ENCODE measurements around the gene TNC.

The TNC gene

GRCh38 chr9:115025721-115026120 lies 92.2 kb downstream of the TNC start:
- Histone ChIP-seq H3K4me1 (ENCODE audit: control insufficient read depth in 1 of 2, insufficient read depth in 2 of 2, low read length in 2 of 2) (peaks cover 0 to 8% of the 10 kb centered on the region in 2 donors), H3K27ac (ENCODE audit: low read length) (no peak overlapping the region), H3K36me3 (ENCODE audit: control insufficient read depth in 1 of 2, insufficient read depth in 2 of 2, low read length in 2 of 2) (peaks cover 30 to 67% of the 10 kb centered on the region in 2 donors), H3K4me3 (ENCODE audit: low read depth in 1 of 2, low read length in 2 of 2) (no peak overlapping the region), H3K27me3 (ENCODE audit: low read depth, low read length) (no peaks in the 10 kb centered on the region), H3K9me3 (ENCODE audit: control insufficient read depth in 1 of 2, low read length in 2 of 2) (no peaks in the 10 kb centered on the region)

GRCh38 chr9:115024925-115025535 lies 92.9 kb downstream of the TNC start:
- peaks cover 0 to 8% of the 10 kb centered on the region in 2 donors for H3K4me1 ChIP-seq (ENCODE audit: control insufficient read depth in 1 of 2, insufficient read depth in 2 of 2, low read length in 2 of 2)
- H3K27me3 ChIP-seq (ENCODE audit: low read depth, low read length) = no peaks in the 10 kb centered on the region
- H3K4me3 ChIP-seq (ENCODE audit: low read depth in 1 of 2, low read length in 2 of 2) = no peak overlapping the region
- peaks cover 24 to 61% of the 10 kb centered on the region in 2 donors for H3K36me3 ChIP-seq (ENCODE audit: control insufficient read depth in 1 of 2, insufficient read depth in 2 of 2, low read length in 2 of 2)
- H3K9me3 ChIP-seq (ENCODE audit: control insufficient read depth in 1 of 2, low read length in 2 of 2) = no peaks in the 10 kb centered on the region
- no peak overlapping the region for H3K27ac ChIP-seq (ENCODE audit: low read length)

GRCh38 chr9:115022760-115023434 lies 95.1 kb downstream of the TNC start:
- Histone ChIP-seq H3K4me1 (ENCODE audit: control insufficient read depth in 1 of 2, insufficient read depth in 2 of 2, low read length in 2 of 2) (peaks cover 0 to 11% of the 10 kb centered on the region in 2 donors), H3K36me3 (ENCODE audit: control insufficient read depth in 1 of 2, insufficient read depth in 2 of 2, low read length in 2 of 2) (peaks cover 17 to 57% of the 10 kb centered on the region in 2 donors), H3K27me3 (ENCODE audit: low read depth, low read length) (no peaks in the 10 kb centered on the region), H3K9me3 (ENCODE audit: control insufficient read depth in 1 of 2, low read length in 2 of 2) (no peaks in the 10 kb centered on the region), H3K27ac (ENCODE audit: low read length) (no peak overlapping the region), H3K4me3 (ENCODE audit: low read depth in 1 of 2, low read length in 2 of 2) (no peak overlapping the region)

DNA sequence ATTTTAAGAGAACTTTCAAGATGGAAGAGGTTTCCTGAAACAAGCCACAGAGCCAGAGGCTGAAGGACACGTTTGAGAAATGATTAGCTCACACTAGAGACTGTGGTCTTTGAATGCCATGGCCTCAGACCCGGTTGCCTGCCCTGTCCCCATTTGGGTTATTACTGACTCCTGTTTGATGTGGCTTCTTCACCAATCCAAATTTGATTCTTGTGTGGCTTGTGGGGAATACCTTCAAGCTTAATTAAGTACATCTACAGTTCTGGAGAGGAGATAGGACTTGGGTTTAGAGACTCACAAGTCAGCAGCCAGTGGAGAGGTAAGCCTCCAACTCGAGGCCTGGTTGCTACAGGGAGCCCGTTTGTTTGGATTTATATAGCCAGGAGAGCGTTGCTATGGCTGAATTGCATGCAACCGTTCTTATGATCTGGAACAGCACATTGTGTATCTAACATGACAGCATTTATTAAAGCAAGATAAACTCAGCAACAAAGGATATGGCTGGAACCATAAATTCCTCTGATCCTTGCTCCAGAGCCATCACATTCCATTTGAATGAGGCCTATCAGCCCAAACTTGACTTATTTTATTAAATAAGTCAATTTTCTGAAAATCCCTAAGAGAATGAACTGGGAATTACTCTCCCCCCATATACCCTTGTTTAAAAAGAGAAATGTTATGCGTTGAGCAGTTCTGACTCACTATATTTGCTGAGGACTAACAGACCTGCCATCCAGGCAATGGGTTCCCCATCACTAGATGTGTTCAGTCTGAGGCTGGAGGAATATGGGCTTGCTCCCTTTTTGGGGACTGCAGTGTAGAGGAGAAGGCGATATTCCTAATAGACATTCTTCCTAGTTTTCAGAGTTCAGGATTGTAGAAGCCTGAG lies 99.2 kb downstream of the TNC start:
- Histone ChIP-seq H3K4me1 (ENCODE audit: control insufficient read depth in 1 of 2, insufficient read depth in 2 of 2, low read length in 2 of 2) (peaks cover 0 to 20% of the 10 kb centered on the region in 2 donors), H3K9me3 (ENCODE audit: control insufficient read depth in 1 of 2, low read length in 2 of 2) (no peaks in the 10 kb centered on the region), H3K27ac (ENCODE audit: low read length) (peak overlapping the region; percentile 62), H3K36me3 (ENCODE audit: control insufficient read depth in 1 of 2, insufficient read depth in 2 of 2, low read length in 2 of 2) (peaks cover 9 to 32% of the 10 kb centered on the region in 2 donors), H3K4me3 (ENCODE audit: low read depth in 1 of 2, low read length in 2 of 2) (no peak overlapping the region), H3K27me3 (ENCODE audit: low read depth, low read length) (no peaks in the 10 kb centered on the region)

GRCh38 chr9:115016344-115016743 lies 101.6 kb downstream of the TNC start:
- Histone ChIP-seq H3K27ac (ENCODE audit: low read length) (no peak overlapping the region), H3K4me3 (ENCODE audit: low read depth in 1 of 2, low read length in 2 of 2) (no peak overlapping the region), H3K9me3 (ENCODE audit: control insufficient read depth in 1 of 2, low read length in 2 of 2) (no peaks in the 10 kb centered on the region), H3K27me3 (ENCODE audit: low read depth, low read length) (no peaks in the 10 kb centered on the region), H3K4me1 (ENCODE audit: control insufficient read depth in 1 of 2, insufficient read depth in 2 of 2, low read length in 2 of 2) (peaks cover 0 to 20% of the 10 kb centered on the region in 2 donors), H3K36me3 (ENCODE audit: control insufficient read depth in 1 of 2, insufficient read depth in 2 of 2, low read length in 2 of 2) (peaks cover 0 to 8% of the 10 kb centered on the region in 2 donors)

DNA sequence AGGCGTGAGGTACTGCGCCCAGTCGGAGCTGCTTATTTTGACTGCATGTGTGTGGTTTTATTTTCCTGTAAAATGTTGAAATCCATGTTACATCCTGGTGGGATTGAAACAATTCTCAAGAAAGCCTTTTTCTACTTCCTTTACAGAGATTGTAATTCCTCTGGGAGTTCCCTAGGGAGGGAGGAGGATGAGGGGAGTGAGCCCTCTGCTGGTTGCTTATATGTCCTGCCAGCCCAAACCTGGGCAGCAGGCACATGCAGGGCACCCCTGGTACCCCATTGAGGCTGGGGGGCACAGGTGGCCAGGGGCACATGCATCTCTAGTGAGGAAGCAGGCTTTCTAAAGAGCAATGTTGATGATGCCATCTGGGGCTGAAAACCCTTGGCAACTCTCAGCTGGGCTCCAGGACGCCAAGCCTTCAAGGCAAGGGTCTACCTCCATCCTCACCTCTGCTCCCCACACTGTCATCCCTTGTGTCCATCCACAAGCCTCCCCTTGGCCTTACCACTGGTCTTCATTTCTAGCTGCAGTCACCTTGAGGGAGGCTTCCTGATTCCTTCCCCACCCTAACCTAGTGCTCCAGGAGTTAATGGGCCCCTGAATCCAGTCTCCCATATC lies 102.8 kb downstream of the TNC start:
- H3K36me3 ChIP-seq (ENCODE audit: control insufficient read depth in 1 of 2, insufficient read depth in 2 of 2, low read length in 2 of 2) = no peaks in the 10 kb centered on the region
- no peak overlapping the region for H3K4me3 ChIP-seq (ENCODE audit: low read depth in 1 of 2, low read length in 2 of 2)

DNA sequence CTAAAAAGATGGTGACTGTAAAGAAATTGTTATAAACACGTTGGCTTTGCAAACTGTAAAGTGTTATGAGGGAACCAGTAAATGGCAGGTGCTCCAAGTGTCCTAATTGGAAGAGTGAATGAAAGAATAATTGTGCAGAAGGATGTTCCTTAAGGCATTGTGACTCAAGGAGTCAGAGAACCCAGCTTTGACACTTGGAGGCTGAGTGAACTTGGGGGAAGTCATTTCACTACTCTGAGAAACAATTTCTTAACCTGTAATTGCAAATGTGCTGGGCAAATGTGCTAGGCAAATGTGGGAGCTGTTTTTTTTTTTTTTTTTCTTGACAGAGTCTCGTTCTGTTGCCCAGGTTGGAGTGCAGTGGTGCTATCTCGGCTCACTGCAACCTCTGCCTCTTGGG lies 103.5 kb downstream of the TNC start:
- no peaks in the 10 kb centered on the region for H3K27me3 ChIP-seq (ENCODE audit: low read depth, low read length)
- H3K27ac ChIP-seq (ENCODE audit: low read length) = no peak overlapping the region
- H3K36me3 ChIP-seq (ENCODE audit: control insufficient read depth in 1 of 2, insufficient read depth in 2 of 2, low read length in 2 of 2) = no peaks in the 10 kb centered on the region
- no peaks in the 10 kb centered on the region for H3K9me3 ChIP-seq (ENCODE audit: control insufficient read depth in 1 of 2, low read length in 2 of 2)
- no peak overlapping the region for H3K4me3 ChIP-seq (ENCODE audit: low read depth in 1 of 2, low read length in 2 of 2)
- H3K4me1 ChIP-seq (ENCODE audit: control insufficient read depth in 1 of 2, insufficient read depth in 2 of 2, low read length in 2 of 2) = peaks cover 0 to 17% of the 10 kb centered on the region in 2 donors

More for the DNA sequence above, 102.8 kb downstream of the TNC start:
- H3K27me3 ChIP-seq (ENCODE audit: low read depth, low read length) = no peaks in the 10 kb centered on the region
- H3K4me1 ChIP-seq (ENCODE audit: control insufficient read depth in 1 of 2, insufficient read depth in 2 of 2, low read length in 2 of 2) = peaks cover 0 to 20% of the 10 kb centered on the region in 2 donors
- no peak overlapping the region for H3K27ac ChIP-seq (ENCODE audit: low read length)
- H3K9me3 ChIP-seq (ENCODE audit: control insufficient read depth in 1 of 2, low read length in 2 of 2) = no peaks in the 10 kb centered on the region

DNA sequence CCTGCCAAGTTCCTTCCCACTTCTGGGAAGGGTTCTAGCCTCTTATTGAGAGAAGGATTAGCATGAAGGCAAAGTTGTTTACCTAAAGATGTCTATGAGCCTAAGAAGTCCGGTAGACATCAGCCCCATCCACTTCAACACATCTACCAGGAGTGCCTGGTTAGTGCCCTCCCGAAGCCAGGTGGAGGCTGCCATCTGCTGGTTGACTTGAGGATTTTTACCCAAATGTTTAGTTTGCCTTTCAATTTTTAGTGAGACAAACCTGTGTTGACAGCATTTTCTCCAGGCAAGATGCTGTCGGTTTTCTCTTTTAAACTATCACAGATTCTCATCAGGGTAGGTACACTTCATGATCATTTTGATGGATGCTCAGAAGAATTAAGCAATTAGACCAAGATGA lies 104.0 kb downstream of the TNC start:
- H3K27me3 ChIP-seq (ENCODE audit: low read depth, low read length) = no peaks in the 10 kb centered on the region
- no peaks in the 10 kb centered on the region for H3K9me3 ChIP-seq (ENCODE audit: control insufficient read depth in 1 of 2, low read length in 2 of 2)
- H3K27ac ChIP-seq (ENCODE audit: low read length) = no peak overlapping the region
- H3K4me3 ChIP-seq (ENCODE audit: low read depth in 1 of 2, low read length in 2 of 2) = no peak overlapping the region
- no peaks in the 10 kb centered on the region for H3K36me3 ChIP-seq (ENCODE audit: control insufficient read depth in 1 of 2, insufficient read depth in 2 of 2, low read length in 2 of 2)
- H3K4me1 ChIP-seq (ENCODE audit: control insufficient read depth in 1 of 2, insufficient read depth in 2 of 2, low read length in 2 of 2) = peaks cover 0 to 17% of the 10 kb centered on the region in 2 donors

- Histone ChIP-seq H3K4me3 (ENCODE audit: low read depth in 1 of 2, low read length in 2 of 2) (no peak overlapping the region), H3K4me1 (ENCODE audit: control insufficient read depth in 1 of 2, insufficient read depth in 2 of 2, low read length in 2 of 2) (peaks cover 0 to 17% of the 10 kb centered on the region in 2 donors), H3K27ac (ENCODE audit: low read length) (no peak overlapping the region), H3K36me3 (ENCODE audit: control insufficient read depth in 1 of 2, insufficient read depth in 2 of 2, low read length in 2 of 2) (no peaks in the 10 kb centered on the region), H3K27me3 (ENCODE audit: low read depth, low read length) (no peaks in the 10 kb centered on the region), H3K9me3 (ENCODE audit: control insufficient read depth in 1 of 2, low read length in 2 of 2) (no peaks in the 10 kb centered on the region)
Observed at GRCh38 chr9:115012486-115012885, 105.5 kb downstream of the TNC start.

DNA sequence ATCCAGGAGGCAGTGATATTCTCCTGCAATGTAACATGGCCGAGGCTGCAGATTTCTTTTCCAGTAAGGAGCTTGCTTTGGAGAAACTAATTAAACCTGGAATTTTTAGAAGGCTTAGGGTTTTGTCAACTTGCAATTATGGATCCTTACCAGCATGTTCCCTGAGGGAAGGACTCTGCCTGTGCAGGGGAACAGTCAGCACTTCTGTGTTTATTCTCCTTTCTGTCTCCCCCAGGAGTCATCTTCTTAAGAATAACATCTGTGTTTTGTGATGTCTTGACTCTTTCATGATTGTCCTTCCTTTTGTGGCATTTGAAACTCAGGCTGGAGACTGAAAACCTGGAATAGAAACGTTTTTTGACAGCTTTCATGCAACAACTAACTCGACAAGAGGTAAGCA lies 107.1 kb downstream of the TNC start:
- Histone ChIP-seq H3K27me3 (ENCODE audit: low read depth, low read length) (no peaks in the 10 kb centered on the region), H3K27ac (ENCODE audit: low read length) (no peak overlapping the region), H3K4me3 (ENCODE audit: low read depth in 1 of 2, low read length in 2 of 2) (no peak overlapping the region), H3K9me3 (ENCODE audit: control insufficient read depth in 1 of 2, low read length in 2 of 2) (no peaks in the 10 kb centered on the region), H3K4me1 (ENCODE audit: control insufficient read depth in 1 of 2, insufficient read depth in 2 of 2, low read length in 2 of 2) (peaks cover 0 to 10% of the 10 kb centered on the region in 2 donors), H3K36me3 (ENCODE audit: control insufficient read depth in 1 of 2, insufficient read depth in 2 of 2, low read length in 2 of 2) (no peaks in the 10 kb centered on the region)
